ENCODE results near the gene NACAD.

- TF ChIP-seq CTCF (conservative IDR thresholded peaks at IDR 0.05; ENCODE audit: low read depth, low read length) (no peak), RCOR1 (IDR thresholded peaks at IDR 0.05; ENCODE audit: insufficient replicate concordance, low read length) (no peak), POLR2A (IDR thresholded peaks at IDR 0.05; ENCODE audit: low read depth, low read length) (no peak), CEBPB (IDR thresholded peaks at IDR 0.05; ENCODE audit: low read depth, low read length) (no peak), RAD21 (IDR thresholded peaks at IDR 0.05; ENCODE audit: low read length) (no peak), USF2 (IDR thresholded peaks at IDR 0.05; ENCODE audit: low read depth, low read length) (no peak), CHD1 (IDR thresholded peaks at IDR 0.05; ENCODE audit: low read depth, low read length) (no peak), BHLHE40 (IDR thresholded peaks at IDR 0.05; ENCODE audit: low read depth, low read length) (no peak), ELK1 (IDR thresholded peaks at IDR 0.05; ENCODE audit: borderline replicate concordance, low read depth, low read length) (no peak), NFE2L2 (IDR thresholded peaks at IDR 0.05; ENCODE audit: low read depth, low read length) (no peak)
Measured at GRCh38 chr7:45031829-45032228, 56.9 kb downstream of the NACAD start.
